HL-60/S4 treated with retinoic acid at 250 ng/mL for 4 days and 3 days (cell line): ENCODE data around the gene IL22RA1.

Source experiments
- in situ Hi-C: fragments of 300-500 bp; cut with MboI; formaldehyde crosslinking; loops from 2 replicates; pipeline ENCODE4 v1.7.0; 2022; ENCODE audit warnings: low sequenced_read_pairs

IL22RA1 gene

GRCh38 chr1:24077278-24077978 lies 65.5 kb downstream of the IL22RA1 start:
- in situ Hi-C loops, result no loop called here

GRCh38 chr1:24075946-24076345 lies 67.0 kb downstream of the IL22RA1 start:
- in situ Hi-C loops, result no loop called here

GRCh38 chr1:24075590-24075854 lies 67.4 kb downstream of the IL22RA1 start:
- in situ Hi-C loops, result no loop called here

- in situ Hi-C loops, result no loop called here
Observed at GRCh38 chr1:24074817-24075589, 67.9 kb downstream of the IL22RA1 start.

GRCh38 chr1:24074196-24074595 lies 68.7 kb downstream of the IL22RA1 start:
- in situ Hi-C loops, result no loop called here

- in situ Hi-C loops, result no loop called here
Observed at GRCh38 chr1:24071941-24072340, 71.0 kb downstream of the IL22RA1 start.

GRCh38 chr1:24070821-24071393 lies 72.0 kb downstream of the IL22RA1 start:
- in situ Hi-C loops, result no loop called here

- in situ Hi-C loops, result no loop called here
Observed at GRCh38 chr1:24069817-24070216, 73.1 kb downstream of the IL22RA1 start.
